HG02610 (cell line): ENCODE results near the gene C2CD4B.

ENCODE experiments used
- ATAC-seq: cut with Tn5 transposase; IDR thresholded peaks from one replicate; pipeline ENCODE4 v1.9.1; 2021; ENCODE audit warnings: mild to moderate bottlenecking, moderate library complexity; ENCODE audit not compliant: unreplicated experiment

Gene C2CD4B, protein sequence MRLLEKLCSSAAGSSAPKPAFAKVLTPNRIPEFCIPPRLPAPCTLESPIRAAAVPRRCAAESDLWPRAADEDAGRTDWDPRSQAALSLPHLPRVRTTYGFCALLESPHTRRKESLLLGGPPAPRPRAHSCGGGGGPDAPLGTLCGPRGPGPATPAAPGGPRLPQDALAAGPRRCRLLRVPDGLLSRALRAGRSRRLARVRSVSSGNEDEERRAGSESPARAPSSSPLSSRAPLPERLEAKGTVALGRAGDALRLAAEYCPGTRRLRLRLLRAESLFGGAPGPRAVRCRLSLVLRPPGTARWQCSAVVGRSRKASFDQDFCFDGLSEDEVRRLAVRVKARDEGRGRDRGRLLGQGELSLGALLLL

GRCh38 chr15:62165104-62165792 lies at the start of gene C2CD4B:
TSS of gene C2CD4B (minus strand) at chr15:62165285. CDS start at chr15:62164984, 301 bp downstream.
- no peak for ATAC-seq

DNA sequence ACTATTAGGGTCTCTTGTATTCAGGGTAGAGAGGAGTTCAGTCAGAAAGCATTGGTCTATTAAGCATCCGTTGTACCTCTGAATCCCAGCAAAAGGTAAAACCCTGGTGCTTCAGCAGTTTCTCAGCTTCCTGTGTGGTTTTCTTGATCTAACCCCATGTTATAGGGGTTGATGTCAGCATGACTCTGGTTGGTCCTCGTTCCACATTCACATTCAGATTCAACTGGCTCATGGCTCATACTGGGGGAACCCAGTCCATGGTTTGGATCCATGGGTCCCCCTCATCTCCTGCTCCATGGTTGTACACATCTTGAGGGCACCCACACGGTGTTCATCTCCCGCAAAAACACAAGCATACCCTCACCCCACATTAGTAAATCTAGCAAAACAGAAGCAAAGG lies 47.7 kb upstream of the C2CD4B start:
- ATAC-seq: no peak

DNA sequence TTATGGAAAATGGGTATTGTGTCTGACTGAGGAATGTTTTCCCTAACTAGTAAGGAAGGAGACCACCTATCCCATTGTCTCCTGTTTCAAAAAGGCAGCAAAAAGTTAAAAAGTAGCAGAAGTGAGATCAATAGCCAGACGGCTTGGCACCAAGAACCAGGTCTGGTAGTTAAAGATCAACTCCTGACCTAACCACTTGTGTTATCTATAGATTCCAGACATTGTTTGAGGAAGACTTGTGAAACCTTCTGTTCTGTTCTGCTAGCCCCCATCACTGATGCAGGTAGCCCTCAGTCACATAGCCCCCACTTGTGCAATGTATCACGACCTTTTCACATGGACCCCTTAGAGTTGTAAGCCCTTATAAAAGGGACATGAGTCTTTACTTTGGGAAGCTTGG lies 46.3 kb upstream of the C2CD4B start:
- ATAC-seq: no peak

DNA sequence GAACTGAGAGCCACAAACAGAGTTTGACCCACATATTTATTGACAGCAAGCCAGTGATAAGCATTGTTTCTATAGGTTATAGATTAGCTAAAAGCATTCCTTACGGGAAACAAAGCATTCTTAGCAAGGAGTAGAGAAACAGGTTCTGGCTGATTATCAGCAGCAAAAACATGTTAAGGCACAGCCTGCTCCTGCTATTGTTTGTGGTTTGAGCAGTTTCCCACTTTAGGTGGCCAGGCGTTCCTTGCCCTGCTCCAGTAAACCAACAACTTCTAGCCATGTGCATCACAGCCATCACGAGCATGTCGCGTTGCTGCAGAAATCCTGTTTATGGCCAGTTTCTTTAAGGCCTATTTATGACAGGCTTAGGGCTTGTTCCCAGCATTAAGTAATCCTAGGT lies 44.7 kb upstream of the C2CD4B start:
- no peak for ATAC-seq

- no peak for ATAC-seq
Observed at GRCh38 chr15:62209322-62209721, 44.2 kb upstream of the C2CD4B start.

DNA sequence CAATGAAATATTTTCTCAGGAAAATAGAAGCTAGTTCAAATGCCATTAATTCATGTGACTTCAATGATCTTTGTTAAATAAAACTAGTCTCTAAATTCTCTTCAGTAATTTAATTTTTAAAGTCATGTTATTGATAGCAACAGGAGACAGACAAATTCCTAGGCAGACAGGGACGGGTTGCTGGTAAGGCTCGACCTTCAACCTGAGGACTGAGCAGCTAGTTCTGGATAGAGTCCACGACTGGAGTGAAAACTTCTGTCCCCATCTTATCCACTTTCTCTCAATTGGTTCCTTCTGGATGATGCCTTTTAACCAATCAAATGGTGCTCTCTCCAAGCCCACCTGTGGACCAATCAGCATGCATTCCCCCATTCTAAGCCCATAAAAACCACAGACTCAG lies 43.8 kb upstream of the C2CD4B start:
- no peak for ATAC-seq

DNA sequence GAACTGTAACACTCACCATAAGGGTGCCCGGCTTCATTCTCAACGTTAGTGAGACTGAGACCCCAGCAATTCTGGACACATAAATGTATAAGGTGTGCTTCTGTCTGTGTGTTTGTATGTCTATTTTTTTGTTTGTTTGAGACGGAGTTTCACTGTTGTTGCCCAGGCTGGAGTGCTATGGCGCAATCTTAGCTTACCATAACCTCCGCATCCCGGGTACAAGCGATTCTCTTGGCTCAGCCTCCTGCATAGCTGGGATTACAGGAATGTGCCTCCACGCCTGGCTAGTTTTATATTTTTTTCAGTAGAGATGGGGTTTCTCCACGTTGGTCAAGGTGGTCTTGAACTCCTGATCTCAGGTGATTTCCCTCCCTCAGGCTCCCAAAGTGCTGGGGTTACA lies 43.3 kb upstream of the C2CD4B start:
- ATAC-seq: no peak

DNA sequence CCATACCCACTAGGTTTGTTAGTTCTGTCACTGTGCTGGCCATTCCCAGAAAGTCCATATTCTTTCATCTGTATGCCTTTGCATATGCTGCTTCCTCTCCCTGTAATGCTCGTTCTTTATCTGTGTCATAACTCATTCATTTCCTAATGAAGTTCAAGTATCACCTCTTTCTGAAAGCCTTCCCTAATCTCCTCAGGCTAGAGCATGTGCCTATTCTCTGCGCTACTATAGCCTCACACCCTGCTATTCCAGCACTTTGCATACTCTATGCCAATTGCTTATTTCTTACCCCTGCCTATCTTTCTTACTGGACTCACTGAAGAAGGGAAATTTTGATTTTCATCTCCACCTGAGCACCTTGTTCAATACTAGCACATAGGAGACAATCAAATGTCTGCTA lies 25.6 kb upstream of the C2CD4B start:
- no peak for ATAC-seq

GRCh38 chr15:62190274-62190673 lies 25.2 kb upstream of the C2CD4B start:
- ATAC-seq: no peak

DNA sequence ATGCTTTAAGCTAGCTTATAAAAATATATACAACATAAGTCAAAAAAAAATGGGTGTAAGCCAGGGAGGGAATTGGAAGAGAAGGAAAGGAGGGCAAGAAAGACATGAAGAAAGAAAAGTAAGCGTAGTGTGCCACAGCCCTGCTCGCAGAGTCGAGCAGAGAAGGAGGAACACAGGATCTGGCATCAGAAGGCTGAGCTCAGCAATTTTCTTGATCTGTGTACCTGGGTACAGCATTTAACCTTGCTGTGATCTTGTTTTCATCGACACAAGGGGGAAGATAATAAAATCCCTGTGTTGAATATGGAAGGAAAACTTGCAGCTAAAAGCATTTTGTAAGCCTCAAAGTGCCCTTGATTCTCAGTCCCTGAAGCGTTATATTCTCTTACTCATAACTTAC lies 23.7 kb upstream of the C2CD4B start:
- no peak for ATAC-seq

GRCh38 chr15:62187910-62188309 lies 22.8 kb upstream of the C2CD4B start:
- ATAC-seq: no peak

- no peak for ATAC-seq
Observed at GRCh38 chr15:62187425-62187824, 22.3 kb upstream of the C2CD4B start.

- ATAC-seq: no peak
Observed at GRCh38 chr15:62186578-62186977, 21.5 kb upstream of the C2CD4B start.

GRCh38 chr15:62183130-62183529 lies 18.0 kb upstream of the C2CD4B start:
- ATAC-seq: no peak

GRCh38 chr15:62173215-62173614 lies 8.1 kb upstream of the C2CD4B start:
- no peak for ATAC-seq

DNA sequence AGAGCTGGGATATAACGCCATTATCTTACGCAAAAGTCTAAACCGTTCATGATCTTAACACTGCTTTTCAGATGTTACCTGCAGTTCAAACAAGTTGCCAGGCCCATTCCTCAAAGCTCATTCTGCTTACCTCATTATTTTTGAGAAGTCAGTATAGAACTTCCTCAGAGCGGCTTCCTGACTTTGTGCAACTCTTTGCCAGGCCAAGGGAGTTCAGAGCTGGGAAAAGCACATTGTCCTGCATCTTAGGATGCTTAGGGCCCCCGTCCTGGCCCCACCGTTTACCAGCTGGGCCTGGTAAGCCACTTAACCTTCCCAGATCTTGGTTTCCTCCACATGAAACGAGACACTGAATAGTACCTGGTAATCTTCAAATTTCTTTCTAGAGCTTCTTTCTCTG lies 6.8 kb upstream of the C2CD4B start:
- ATAC-seq: no peak

DNA sequence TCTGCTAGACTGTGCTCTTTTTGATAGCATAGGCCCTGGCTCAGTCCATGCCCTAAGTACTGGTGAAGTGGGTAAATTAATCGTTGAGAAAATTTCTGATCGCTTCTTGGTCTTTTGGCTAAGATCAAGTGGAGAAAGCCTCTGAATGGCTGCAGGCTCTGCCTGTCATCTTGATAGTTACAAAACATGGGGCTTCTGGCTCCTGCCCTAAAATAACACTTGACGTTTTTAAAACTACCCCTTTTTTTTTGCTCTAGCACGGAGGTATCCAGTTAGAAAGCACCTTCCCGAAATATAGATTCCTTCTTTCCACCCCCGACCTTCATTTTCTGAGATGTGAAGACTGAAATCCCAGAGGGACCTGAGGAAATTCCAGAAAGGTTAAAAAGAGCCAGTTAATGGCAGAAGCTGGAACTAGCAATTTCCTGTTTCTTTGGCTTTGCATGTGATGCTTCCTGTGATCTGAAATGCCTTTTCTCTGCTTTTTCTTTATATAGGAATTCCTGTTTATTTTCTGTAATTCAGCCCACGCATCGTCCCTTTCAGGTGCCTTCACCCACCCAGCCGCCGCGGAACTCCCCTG lies 799 bp upstream of the C2CD4B start:
- ATAC-seq: no peak

GRCh38 chr15:62164396-62165103 lies 535 bp downstream of the C2CD4B start:
- no peak for ATAC-seq

DNA sequence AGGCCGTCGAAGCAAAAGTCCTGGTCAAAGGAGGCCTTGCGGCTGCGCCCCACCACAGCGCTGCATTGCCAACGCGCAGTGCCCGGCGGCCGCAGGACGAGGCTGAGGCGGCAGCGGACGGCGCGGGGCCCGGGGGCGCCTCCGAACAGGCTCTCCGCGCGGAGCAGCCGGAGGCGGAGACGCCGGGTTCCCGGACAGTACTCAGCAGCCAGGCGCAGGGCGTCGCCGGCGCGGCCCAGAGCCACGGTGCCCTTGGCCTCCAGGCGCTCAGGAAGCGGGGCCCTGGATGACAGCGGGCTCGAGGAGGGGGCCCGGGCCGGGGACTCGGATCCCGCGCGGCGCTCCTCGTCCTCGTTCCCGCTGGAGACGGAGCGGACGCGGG lies 1.1 kb downstream of the C2CD4B start:
- ATAC-seq: no peak

DNA sequence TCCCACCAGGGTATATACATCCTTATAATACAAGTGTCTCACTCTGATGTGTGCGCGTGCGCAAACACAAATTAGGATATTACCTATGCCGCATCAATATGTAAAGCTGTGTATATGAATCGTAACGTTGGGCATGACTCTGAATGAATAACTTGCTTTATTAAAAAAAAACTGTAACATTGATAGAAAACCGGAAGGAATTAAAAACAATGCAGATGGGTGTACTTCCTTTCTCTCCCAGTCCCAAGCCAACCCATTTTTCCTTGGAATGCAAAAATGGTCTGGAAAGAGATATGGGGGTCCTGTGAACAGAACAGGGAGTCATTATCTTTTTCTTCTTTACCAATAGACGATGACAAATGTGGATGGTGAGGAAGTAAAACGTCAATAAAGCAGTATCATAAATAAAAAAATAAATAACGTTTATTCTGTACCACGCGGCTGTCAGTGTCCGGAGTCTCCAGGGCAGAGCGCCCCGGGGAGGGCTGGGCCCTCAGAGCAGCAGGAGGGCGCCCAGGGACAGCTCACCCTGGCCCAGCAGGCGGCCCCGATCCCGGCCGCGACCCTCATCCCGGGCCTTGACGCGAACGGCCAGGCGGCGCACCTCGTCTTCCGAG lies 1.6 kb downstream of the C2CD4B start:
- ATAC-seq: no peak

- ATAC-seq: no peak
Observed at GRCh38 chr15:62153228-62153627, 11.9 kb downstream of the C2CD4B start.
